Measurements from ENCODE around the gene GAS2L2. TPM values are rescaled to one million over a fixed set of nuclear protein-coding genes. Genes with fewer than 3 reads are reported as not detected.

The GAS2L2 gene
- total RNA-seq, 1 donor from 2014 or later, result not detected

DNA sequence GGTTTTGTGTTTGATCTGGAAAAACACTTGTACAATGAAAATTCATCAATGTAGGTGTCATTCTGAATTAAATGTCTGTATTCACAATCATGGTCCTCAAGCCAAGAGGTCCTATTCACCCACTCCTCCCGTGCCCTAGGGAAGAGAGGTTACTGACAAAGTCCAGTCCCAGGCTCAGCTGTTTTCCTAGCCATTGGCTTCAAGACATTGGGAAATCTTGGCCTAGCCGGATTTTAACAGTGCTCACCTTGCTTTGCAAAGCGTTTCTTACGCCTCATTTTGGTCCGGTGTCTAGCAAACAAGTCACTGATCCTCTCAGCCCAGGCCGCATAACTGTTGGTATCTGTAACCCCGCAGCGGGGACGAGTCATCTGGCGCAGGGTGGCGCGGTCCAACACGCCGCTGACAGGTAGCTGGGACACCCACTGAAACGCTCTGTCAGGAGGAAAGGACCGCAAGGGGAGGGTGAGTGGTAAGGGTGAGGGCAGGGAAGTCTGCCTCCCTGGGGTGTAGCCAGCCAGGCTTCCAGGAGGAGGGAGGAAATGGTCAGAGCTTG lies 25.7 kb upstream of the GAS2L2 start:
- no peak for DNase-seq (ENCODE audit: low spot score)
- H3K4me3 Mint-ChIP-seq (ENCODE audit: unreplicated experiment), result no peak overlapping the region
- no peaks in the 10 kb centered on the region for H3K36me3 Mint-ChIP-seq (ENCODE audit: low read depth)
- TF ChIP-seq, protein P1, sequence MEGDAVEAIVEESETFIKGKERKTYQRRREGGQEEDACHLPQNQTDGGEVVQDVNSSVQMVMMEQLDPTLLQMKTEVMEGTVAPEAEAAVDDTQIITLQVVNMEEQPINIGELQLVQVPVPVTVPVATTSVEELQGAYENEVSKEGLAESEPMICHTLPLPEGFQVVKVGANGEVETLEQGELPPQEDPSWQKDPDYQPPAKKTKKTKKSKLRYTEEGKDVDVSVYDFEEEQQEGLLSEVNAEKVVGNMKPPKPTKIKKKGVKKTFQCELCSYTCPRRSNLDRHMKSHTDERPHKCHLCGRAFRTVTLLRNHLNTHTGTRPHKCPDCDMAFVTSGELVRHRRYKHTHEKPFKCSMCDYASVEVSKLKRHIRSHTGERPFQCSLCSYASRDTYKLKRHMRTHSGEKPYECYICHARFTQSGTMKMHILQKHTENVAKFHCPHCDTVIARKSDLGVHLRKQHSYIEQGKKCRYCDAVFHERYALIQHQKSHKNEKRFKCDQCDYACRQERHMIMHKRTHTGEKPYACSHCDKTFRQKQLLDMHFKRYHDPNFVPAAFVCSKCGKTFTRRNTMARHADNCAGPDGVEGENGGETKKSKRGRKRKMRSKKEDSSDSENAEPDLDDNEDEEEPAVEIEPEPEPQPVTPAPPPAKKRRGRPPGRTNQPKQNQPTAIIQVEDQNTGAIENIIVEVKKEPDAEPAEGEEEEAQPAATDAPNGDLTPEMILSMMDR (IDR thresholded peaks at IDR 0.05), result no peak
- no peaks in the 10 kb centered on the region for H3K27me3 Mint-ChIP-seq (ENCODE audit: low read depth)
- peaks cover 63% of the 10 kb centered on the region for H3K4me1 Mint-ChIP-seq (ENCODE audit: low read depth)
- H3K9me3 Mint-ChIP-seq (ENCODE audit: low read depth), result no peaks in the 10 kb centered on the region
- peak overlapping the region; percentile 94 for H3K27ac Mint-ChIP-seq (ENCODE audit: unreplicated experiment)

DNA sequence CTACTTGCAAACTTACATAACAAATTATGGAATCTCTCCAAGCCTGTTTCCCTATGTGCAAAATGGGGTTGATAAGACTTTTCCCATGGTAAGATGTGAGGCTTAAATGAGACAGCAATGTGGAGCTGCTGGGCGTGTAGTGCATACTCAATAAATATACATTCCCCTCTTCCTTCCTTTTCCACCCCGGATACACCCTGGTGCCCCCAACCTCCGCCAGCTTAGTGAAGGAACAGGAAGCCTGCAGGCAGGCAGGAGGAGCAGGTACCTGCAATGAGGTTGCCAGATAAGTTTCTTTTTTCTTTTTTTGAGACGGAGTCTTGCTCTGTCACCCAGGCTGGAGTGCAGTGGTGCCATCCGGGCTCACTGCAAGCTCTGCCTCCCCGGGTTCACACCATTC lies 22.5 kb upstream of the GAS2L2 start:
- no peak for DNase-seq (ENCODE audit: low spot score)
- Mint-ChIP-seq H3K27me3 (ENCODE audit: low read depth) (no peaks in the 10 kb centered on the region), H3K9me3 (ENCODE audit: low read depth) (no peaks in the 10 kb centered on the region), H3K4me3 (ENCODE audit: unreplicated experiment) (no peak overlapping the region), H3K36me3 (ENCODE audit: low read depth) (no peaks in the 10 kb centered on the region), H3K4me1 (ENCODE audit: low read depth) (peaks cover 45% of the 10 kb centered on the region), H3K27ac (ENCODE audit: unreplicated experiment) (peak overlapping the region; percentile 49)
- TF ChIP-seq, protein P1 (IDR thresholded peaks at IDR 0.05), result no peak

DNA sequence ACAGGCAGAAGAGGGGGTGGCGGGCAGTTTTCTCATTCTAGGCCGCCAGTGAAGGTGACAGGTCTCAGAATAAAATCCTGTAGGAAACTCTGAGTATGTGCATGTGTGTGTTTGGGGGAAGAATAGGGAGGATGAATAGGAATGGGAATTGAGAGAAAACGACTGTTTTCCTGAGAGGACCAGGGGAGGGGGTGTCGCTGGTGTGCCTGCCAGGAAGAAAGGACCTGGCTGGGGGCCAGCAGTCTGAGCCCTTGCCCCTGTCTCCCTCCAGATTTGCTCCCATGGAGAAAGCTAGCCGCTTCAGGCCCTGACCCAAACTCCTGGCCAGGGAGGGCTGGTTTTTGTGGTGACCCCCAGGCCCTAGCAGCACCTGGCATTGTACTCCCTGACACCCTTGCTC lies 22.0 kb upstream of the GAS2L2 start:
- Mint-ChIP-seq H3K4me1 (ENCODE audit: low read depth) (peaks cover 45% of the 10 kb centered on the region), H3K27ac (ENCODE audit: unreplicated experiment) (peak overlapping the region; percentile 97), H3K27me3 (ENCODE audit: low read depth) (no peaks in the 10 kb centered on the region), H3K9me3 (ENCODE audit: low read depth) (no peaks in the 10 kb centered on the region), H3K4me3 (ENCODE audit: unreplicated experiment) (peak overlapping the region; percentile 7), H3K36me3 (ENCODE audit: low read depth) (no peaks in the 10 kb centered on the region)
- TF ChIP-seq, protein P1 (IDR thresholded peaks at IDR 0.05), result no peak
- DNase-seq (ENCODE audit: low spot score), result no peak

DNA sequence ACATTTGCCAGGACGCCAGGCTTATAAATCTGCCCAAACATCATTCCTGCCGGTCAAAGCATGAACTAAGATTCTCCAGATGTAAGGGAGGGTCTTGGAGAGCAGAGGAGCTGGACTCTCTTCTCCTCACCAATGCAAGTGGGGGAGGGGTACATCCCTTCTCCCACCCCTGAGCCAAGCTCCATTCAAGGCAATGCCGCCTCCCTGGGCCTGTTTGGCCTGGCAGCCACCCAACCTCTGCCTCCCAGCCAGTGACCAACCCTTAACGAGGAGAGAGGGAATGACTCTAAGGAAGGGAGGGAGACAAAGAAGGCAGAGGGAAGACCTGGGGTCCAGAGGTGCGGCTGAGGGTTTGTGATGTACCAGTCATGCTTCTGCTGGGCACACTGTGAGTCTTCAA lies 21.5 kb upstream of the GAS2L2 start:
- peak overlapping the region; percentile 97 for H3K27ac Mint-ChIP-seq (ENCODE audit: unreplicated experiment)
- H3K36me3 Mint-ChIP-seq (ENCODE audit: low read depth), result no peaks in the 10 kb centered on the region
- TF ChIP-seq, protein P1 (IDR thresholded peaks at IDR 0.05), result no peak
- H3K9me3 Mint-ChIP-seq (ENCODE audit: low read depth), result no peaks in the 10 kb centered on the region
- peaks cover 45% of the 10 kb centered on the region for H3K4me1 Mint-ChIP-seq (ENCODE audit: low read depth)
- no peak for DNase-seq (ENCODE audit: low spot score)
- H3K27me3 Mint-ChIP-seq (ENCODE audit: low read depth), result no peaks in the 10 kb centered on the region
- peak overlapping the region; percentile 7 for H3K4me3 Mint-ChIP-seq (ENCODE audit: unreplicated experiment)

DNA sequence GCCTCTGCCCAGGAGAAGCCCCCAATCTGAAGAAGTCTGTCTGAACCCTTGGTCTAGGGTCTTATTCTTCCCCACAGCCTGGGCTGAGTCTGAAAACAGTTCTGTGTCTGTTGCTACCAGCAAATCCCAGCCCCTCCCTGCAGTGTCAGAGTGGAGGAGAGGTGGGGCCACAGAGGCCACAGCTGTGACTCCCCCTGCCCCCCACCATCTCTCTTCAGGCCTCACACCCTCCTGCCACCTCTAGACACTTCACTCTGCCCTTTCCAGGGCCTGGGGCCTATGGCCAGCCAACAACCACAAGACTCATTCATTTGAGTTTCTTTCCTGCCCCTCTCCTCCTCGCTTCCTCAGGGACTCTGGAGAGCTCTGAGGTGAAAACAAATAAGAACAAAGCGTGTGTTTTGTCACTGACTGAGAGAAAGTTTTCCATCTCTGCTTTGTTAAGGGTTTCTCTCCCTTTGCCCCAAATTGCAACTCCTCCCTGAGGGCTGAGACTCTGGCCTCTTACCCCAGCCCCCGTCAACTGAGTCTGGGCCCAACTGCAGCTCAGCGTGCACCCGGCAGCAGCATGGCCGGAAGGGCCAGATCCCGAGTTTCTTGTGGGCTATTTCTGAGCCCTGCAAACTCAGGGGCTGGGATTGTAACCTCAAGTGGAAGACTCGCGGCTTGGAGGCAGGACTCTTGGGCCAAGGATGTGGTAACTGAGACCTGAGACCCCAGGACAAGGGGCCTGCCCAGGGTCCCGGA lies 20.8 kb upstream of the GAS2L2 start:
- no peak for DNase-seq (ENCODE audit: low spot score)
- Mint-ChIP-seq H3K27ac (ENCODE audit: unreplicated experiment) (peak overlapping the region; percentile 97), H3K4me3 (ENCODE audit: unreplicated experiment) (no peak overlapping the region), H3K4me1 (ENCODE audit: low read depth) (peaks cover 43% of the 10 kb centered on the region), H3K27me3 (ENCODE audit: low read depth) (no peaks in the 10 kb centered on the region), H3K36me3 (ENCODE audit: low read depth) (no peaks in the 10 kb centered on the region), H3K9me3 (ENCODE audit: low read depth) (no peaks in the 10 kb centered on the region)
- TF ChIP-seq, protein P1 (IDR thresholded peaks at IDR 0.05), result no peak

Measured in chondrocyte (in vitro differentiated cells).